Ovary (tissue), 9 donors: ENCODE data around the gene CRAMP1. TPM values are rescaled to one million over a fixed set of nuclear protein-coding genes. Genes with fewer than 3 reads are reported as not detected.

ENCODE experiments used
- DNase-seq, 5 donors: peaks; one replicate each; pipeline ENCODE4 v3.0.0-alpha.2; 2019 to 2020
- H3K27ac ChIP-seq, 2 donors: fragments of 200-600 bp; one replicate each; pipeline versions ENCODE4 v1.5.1 to v1.8.0; 2019 to 2022
- H3K27me3 ChIP-seq: fragments of 200-600 bp; one replicate; pipeline ENCODE4 v1.8.0; 2022
- H3K36me3 ChIP-seq: fragments of 200-600 bp; sonication (generic); one replicate; pipeline ENCODE4 v1.5.1; 2019
- H3K4me1 ChIP-seq: one replicate; pipeline ENCODE4 v1.8.1; 2013; ENCODE audit warnings: mild to moderate bottlenecking, moderate library complexity; ENCODE audit not compliant: insufficient read depth
- H3K4me3 ChIP-seq: fragments of 200-600 bp; sonication (generic); one replicate; pipeline ENCODE4 v1.5.1; 2017
- H3K9me3 ChIP-seq, 2 donors: fragments of 200-600 bp in 1 of 2; sonication (generic) in 1 of 2; one replicate each; pipeline versions ENCODE4 v1.5.1 to v1.8.1; 2013 to 2019; ENCODE audit warnings: mild to moderate bottlenecking in 1 of 2, moderate library complexity in 1 of 2
- CTCF ChIP-seq, 3 donors: fragments of 450-650 bp in 2 of 3; fragments of 200-600 bp in 1 of 3; IDR thresholded peaks; one replicate each; pipeline versions ENCODE4 v1.5.1 to v1.8.0; 2016 to 2022; ENCODE audit warnings: antibody characterized with exemption in 3 of 3, mild to moderate bottlenecking in 1 of 3
- EP300 ChIP-seq: sonication (generic); formaldehyde crosslinking; IDR thresholded peaks from one replicate; pipeline ENCODE4 v1.6.1; 2017; ENCODE audit warnings: antibody characterized with exemption
- POLR2A ChIP-seq: fragments of 450-650 bp; IDR thresholded peaks from one replicate; pipeline ENCODE4 v1.6.1; 2017; ENCODE audit warnings: antibody characterized with exemption, mild to moderate bottlenecking, moderate library complexity
- WGBS, 3 donors: extraction: QIAGEN DNeasy Blood & Tissue Kit in 1 of 3; methylation state at CpG; one replicate each; pipeline versions ENCODE4 v1.1.5 to v1.1.7; 2013 to 2017; 5-methylcytosine and 5-hydroxymethylcytosine counted together
- intact Hi-C, 4 donors: fragments of 100-400 bp; cut with DNase I; formaldehyde crosslinking; loops; one replicate each; pipeline versions ENCODE4 v1.11.0 to v1.15.1; 2022 to 2023
- polyA plus RNA-seq, 2 donors: library from polyadenylated mRNA; stranded (reverse); fragments of 200-250 nt in 1 of 2; fragments of 350-450 nt in 1 of 2; fragmentation: Illumina TruSeq in 1 of 2; extraction: RNeasy Lipid Tissue Mini Kit (QIAGEN cat#74804) in 1 of 2; gene quantifications; one replicate each; pipeline ENCODE4 v1.2.3, GENCODE V29; 2013 to 2014
- total RNA-seq, 7 donors: library from RNA; depleted of rRNA in 2 of 7; stranded (reverse); fragments of >200 nt in 2 of 7; fragmentation: NEBNext Ultra II Directional in 3 of 7; extraction: Animal tissue kit (Norgen Biotek cat#: 25700) in 3 of 7; gene quantifications; one replicate each; pipeline versions ENCODE4 v1.1.0 to v1.2.4, GENCODE V29; 2016 to 2023
- donor health status: DM: no; HTN: no; CAD: no; lungs with moderate emphysema.
- donor health status: DM: no; HTN: no; CAD: no.
- donor health status: Bipolar disorder and iron deficiency.
- donor health status: DM: yes; HTN: yes; CAD: no.
- donor health status: DM: no; HTN: no; CAD: no.
- donor health status: DM: yes; HTN: yes; CAD: no.

The CRAMP1 gene
- total and polyA plus RNA-seq, 9 donors = 6.9 to 21.0 (median 17.4) TPM

GRCh38 chr16:1631931-1632637 is 19.9 kb downstream of the CRAMP1 start:
- Histone ChIP-seq H3K27me3 (no peaks in the 10 kb centered on the region), H3K4me3 (no peak overlapping the region), H3K27ac (no peak overlapping the region), H3K4me1 (no peaks in the 10 kb centered on the region), H3K36me3 (no peaks in the 10 kb centered on the region), H3K9me3 (no peaks in the 10 kb centered on the region)
- TF ChIP-seq POLR2A (no peak), CTCF (IDR thresholded peaks at IDR 0.05) (no peak), EP300 (no peak)
- intact Hi-C loops = no loop called here
- no peak for DNase-seq
- 82 to 88% (median 87%) methylated on average over 18 of the region's 18 CpGs for WGBS, 3 donors

- 93 to 95% (median 94%) methylated on average over 13 of the region's 13 CpGs for WGBS, 3 donors
Measured at GRCh38 chr16:1632638-1632970, 20.4 kb downstream of the CRAMP1 start.

GRCh38 chr16:1633310-1633709 is 21.1 kb downstream of the CRAMP1 start:
- TF ChIP-seq CTCF (IDR thresholded peaks at IDR 0.05) = no peak
- TF ChIP-seq EP300 = no peak
- TF ChIP-seq POLR2A = no peak
- WGBS, 3 donors = 86 to 96% (median 89%) methylated on average over 12 of the region's 12 CpGs
- intact Hi-C loops = no loop called here
- Histone ChIP-seq H3K27ac (no peak overlapping the region), H3K9me3 (no peaks in the 10 kb centered on the region), H3K36me3 (no peaks in the 10 kb centered on the region), H3K4me1 (no peaks in the 10 kb centered on the region), H3K4me3 (no peak overlapping the region), H3K27me3 (no peaks in the 10 kb centered on the region)
- DNase-seq = no peak

More at GRCh38 chr16:1632638-1632970, 20.4 kb downstream of the CRAMP1 start:
- intact Hi-C loops = no loop called here
- H3K4me3 ChIP-seq = no peak overlapping the region
- TF ChIP-seq EP300 (no peak), POLR2A (no peak), CTCF (IDR thresholded peaks at IDR 0.05) (no peak)
- H3K27me3 ChIP-seq = no peaks in the 10 kb centered on the region
- no peaks in the 10 kb centered on the region for H3K9me3 ChIP-seq
- no peak overlapping the region for H3K27ac ChIP-seq
- no peaks in the 10 kb centered on the region for H3K4me1 ChIP-seq
- no peak for DNase-seq
- no peaks in the 10 kb centered on the region for H3K36me3 ChIP-seq

GRCh38 chr16:1634541-1634940 is 22.4 kb downstream of the CRAMP1 start:
- Histone ChIP-seq H3K4me3 (no peak overlapping the region), H3K27me3 (no peaks in the 10 kb centered on the region), H3K4me1 (no peaks in the 10 kb centered on the region), H3K27ac (no peak overlapping the region), H3K36me3 (no peaks in the 10 kb centered on the region), H3K9me3 (no peaks in the 10 kb centered on the region)
- no peak for DNase-seq
- TF ChIP-seq EP300 (no peak), CTCF (IDR thresholded peaks at IDR 0.05) (no peak), POLR2A (no peak)
- intact Hi-C loops = no loop called here
- WGBS, 3 donors = 86 to 96% (median 92%) methylated on average over 12 of the region's 12 CpGs
